IMR-90 (cell line): Measurements from ENCODE around the gene MEGF8. TPM values are rescaled to one million over a fixed set of nuclear protein-coding genes. Genes with fewer than 3 reads are reported as not detected.
A peak's percentile ranks its signal among the peaks of the same experiment; 100 is the strongest.

Experiments used
- ATAC-seq: fragments of 200-7000 bp; cut with Tn5 transposase; 2 replicates; pipeline ENCODE4 v1.9.1; 2020; ENCODE audit warnings: low read depth, mild to moderate bottlenecking, moderate library complexity
- BruUV-seq: library from RNA; stranded (reverse); fragments of 400-500 nt; replicated peaks from 2 replicates; lab custom pipeline; 2021; lab: Mats Ljungman, UMichigan
- CTCF ChIA-PET: fragments of 300-600 bp; formaldehyde crosslinking; extraction: SDS; loops from one replicate; lab custom pipeline; 2021; ENCODE audit warnings: antibody characterized with exemption; lab: Yijun Ruan, JAX
- POLR2A ChIA-PET: fragments of 300-600 bp; sonication (Branson Sonifier 250); formaldehyde crosslinking; loops from one replicate; lab custom pipeline; 2022; ENCODE audit warnings: antibody characterized with exemption; ENCODE audit not compliant: unreplicated experiment; lab: Charles Lee
- DNase-seq: peaks from one replicate; pipeline ENCODE4 v3.0.0; 2013
- H2AFZ ChIP-seq: replicated peaks from 2 replicates; pipeline ENCODE3; 2013; ENCODE audit warnings: low read length, mild to moderate bottlenecking; ENCODE audit not compliant: poor library complexity
- H2AK5ac ChIP-seq: 2 replicates; pipeline ENCODE4 v1.6.1; 2013; ENCODE audit warnings: low read depth, low read length, inconsistent platforms
- H2AK9ac ChIP-seq: replicated peaks from 2 replicates; pipeline ENCODE3; 2013; ENCODE audit warnings: mild to moderate bottlenecking, low read depth, low read length, moderate library complexity; ENCODE audit not compliant: poor library complexity
- H2BK120ac ChIP-seq: 2 replicates; pipeline ENCODE4 v1.6.1; 2013; ENCODE audit warnings: low read depth, low read length, inconsistent platforms
- H2BK15ac ChIP-seq: 3 replicates; pipeline ENCODE4 v1.6.1; 2013; ENCODE audit warnings: low read depth, low read length, inconsistent platforms
- H2BK20ac ChIP-seq: 2 replicates; pipeline ENCODE4 v1.6.1; 2013; ENCODE audit warnings: low read depth, mild to moderate bottlenecking, inconsistent platforms, low read length, moderate library complexity
- H2BK5ac ChIP-seq: 2 replicates; pipeline ENCODE4 v1.6.1; 2013; ENCODE audit warnings: mild to moderate bottlenecking, low read depth, low read length, inconsistent platforms; ENCODE audit not compliant: poor library complexity, severe bottlenecking
- H3K14ac ChIP-seq: replicated peaks from 2 replicates; pipeline ENCODE4 v1.6.1; 2013; ENCODE audit warnings: low read depth, low read length, inconsistent platforms
- H3K18ac ChIP-seq: 2 replicates; pipeline ENCODE4 v1.6.1; 2013; ENCODE audit warnings: low read depth, low read length, control low read depth
- H3K23ac ChIP-seq: 2 replicates; pipeline ENCODE4 v1.6.1; 2013; ENCODE audit warnings: low read depth, low read length, inconsistent platforms
- H3K27ac ChIP-seq: 2 replicates; pipeline ENCODE4 v1.5.1; 2013; ENCODE audit warnings: mild to moderate bottlenecking, control low read depth, low read length; ENCODE audit not compliant: insufficient read depth
- H3K27me3 ChIP-seq: 2 replicates; pipeline ENCODE4 v1.6.1; 2013; ENCODE audit warnings: low read length; ENCODE audit not compliant: control insufficient read depth, insufficient read depth
- H3K36me3 ChIP-seq: 2 replicates; pipeline ENCODE4 v1.6.1; 2013; ENCODE audit warnings: low read length, mixed read lengths; ENCODE audit not compliant: control insufficient read depth, insufficient read depth
- H3K4ac ChIP-seq: 2 replicates; pipeline ENCODE4 v1.6.1; 2013; ENCODE audit warnings: low read depth, low read length, inconsistent platforms
- H3K4me1 ChIP-seq: 2 replicates; pipeline ENCODE4 v1.6.1; 2013; ENCODE audit warnings: low read length, mixed read lengths; ENCODE audit not compliant: control insufficient read depth, insufficient read depth
- H3K4me2 ChIP-seq: 2 replicates; pipeline ENCODE4 v1.6.1; 2013; ENCODE audit warnings: low read depth, mild to moderate bottlenecking, control low read depth, low read length, moderate library complexity
- H3K4me3 ChIP-seq: 2 replicates; pipeline ENCODE4 v1.5.1; 2013; ENCODE audit warnings: low read depth, mild to moderate bottlenecking, control low read depth, low read length, moderate library complexity; ENCODE audit not compliant: insufficient read depth
- H3K56ac ChIP-seq: 2 replicates; pipeline ENCODE4 v1.6.1; 2013; ENCODE audit warnings: low read length, inconsistent platforms; ENCODE audit not compliant: insufficient read depth; ENCODE audit errors: extremely low read depth
- H3K79me1 ChIP-seq, 2 experiments: 2 replicates each; pipeline ENCODE4 v1.6.1; 2013; ENCODE audit warnings: low read length in 2 of 2, inconsistent platforms in 1 of 2, low read depth in 1 of 2
- H3K9ac ChIP-seq: 2 replicates; pipeline ENCODE4 v1.6.1; 2013; ENCODE audit warnings: low read depth, low read length, control low read depth
- H3K9me1 ChIP-seq: 2 replicates; pipeline ENCODE4 v1.6.1; 2013; ENCODE audit warnings: low read length, inconsistent platforms; ENCODE audit not compliant: insufficient read depth
- H3K9me3 ChIP-seq: 2 replicates; pipeline ENCODE4 v1.6.1; 2013; ENCODE audit warnings: low read length; ENCODE audit not compliant: control insufficient read depth, insufficient read depth
- H4K20me1 ChIP-seq: 2 replicates; pipeline ENCODE4 v1.6.1; 2013; ENCODE audit warnings: low read length, inconsistent platforms; ENCODE audit not compliant: insufficient read depth
- H4K5ac ChIP-seq: 2 replicates; pipeline ENCODE4 v1.6.1; 2013; ENCODE audit warnings: mild to moderate bottlenecking, low read depth, low read length, control low read depth
- H4K8ac ChIP-seq, 2 experiments: 2 replicates each; pipeline ENCODE4 v1.6.1; 2013; ENCODE audit warnings: low read depth in 2 of 2, low read length in 2 of 2, control low read depth in 1 of 2, inconsistent platforms in 1 of 2
- H4K91ac ChIP-seq: 2 replicates; pipeline ENCODE4 v1.6.1; 2013; ENCODE audit warnings: low read depth, low read length, inconsistent platforms; ENCODE audit not compliant: insufficient read depth
- BHLHE40 ChIP-seq: fragments of 150-350 bp; IDR thresholded peaks from 2 replicates; pipeline ENCODE4 v1.6.1; 2016; ENCODE audit warnings: mild to moderate bottlenecking, low read depth, low read length
- CEBPB ChIP-seq: IDR thresholded peaks from 2 replicates; pipeline ENCODE4 v1.6.1; 2012; ENCODE audit warnings: low read depth, low read length, improper control_type of control experiment
- CHD1 ChIP-seq: IDR thresholded peaks from 2 replicates; pipeline ENCODE4 v1.6.1; 2012; ENCODE audit warnings: low read depth, low read length, improper control_type of control experiment
- FOS ChIP-seq: fragments of 150-350 bp; IDR thresholded peaks from 2 replicates; pipeline ENCODE4 v1.6.1; 2016; ENCODE audit warnings: low read depth, low read length
- MAFK ChIP-seq: IDR thresholded peaks from 2 replicates; pipeline ENCODE4 v1.6.1; 2012; ENCODE audit warnings: low read depth, low read length, improper control_type of control experiment
- MAZ ChIP-seq: IDR thresholded peaks from 2 replicates; pipeline ENCODE4 v1.6.1; 2012; ENCODE audit warnings: low read depth, mild to moderate bottlenecking, low read length, improper control_type of control experiment, moderate library complexity, borderline replicate concordance
- MXI1 ChIP-seq: IDR thresholded peaks from 2 replicates; pipeline ENCODE4 v1.6.1; 2012; ENCODE audit warnings: low read depth, mild to moderate bottlenecking, low read length, moderate library complexity, borderline replicate concordance
- NFE2L2 ChIP-seq: fragments of 150-350 bp; IDR thresholded peaks from 2 replicates; pipeline ENCODE4 v1.6.1; 2016; ENCODE audit warnings: low read depth, mild to moderate bottlenecking, low read length
- POLR2A ChIP-seq: IDR thresholded peaks from 2 replicates; pipeline ENCODE4 v1.6.1; 2012; ENCODE audit warnings: mild to moderate bottlenecking, low read depth, low read length
- RAD21 ChIP-seq: IDR thresholded peaks from 2 replicates; pipeline ENCODE4 v1.6.1; 2012; ENCODE audit warnings: low read length, improper control_type of control experiment
- RCOR1 ChIP-seq: IDR thresholded peaks from 2 replicates; pipeline ENCODE4 v1.6.1; 2012; ENCODE audit warnings: mild to moderate bottlenecking, low read length, improper control_type of control experiment; ENCODE audit not compliant: insufficient replicate concordance
- RFX5 ChIP-seq: IDR thresholded peaks from 2 replicates; pipeline ENCODE4 v1.8.0; 2012; ENCODE audit warnings: low read depth, mild to moderate bottlenecking, low read length, moderate library complexity
- SMC3 ChIP-seq: fragments of 150-350 bp; IDR thresholded peaks from 2 replicates; pipeline ENCODE4 v1.6.1; 2016; ENCODE audit warnings: low read depth, mild to moderate bottlenecking, antibody characterized with exemption, low read length, moderate library complexity
- WGBS, 2 experiments: methylation state at CpG; one replicate each; pipeline versions ENCODE4 v1.1.5 to v1.1.7; 2013; ENCODE audit warnings: missing lambda C conversion rate in 2 of 2; ENCODE audit not compliant: insufficient read length in 1 of 2; ENCODE audit errors: extremely low coverage in 2 of 2; 5-methylcytosine and 5-hydroxymethylcytosine counted together
- dilution Hi-C: fragments of 300-500 bp; cut with HindIII; formaldehyde crosslinking; loops from one replicate; pipeline ENCODE4 v1.14.3; 2018; ENCODE audit warnings: low sequenced_read_pairs; ENCODE audit not compliant: unreplicated experiment
- in situ Hi-C: fragments of 300-500 bp; cut with MboI; formaldehyde crosslinking; loops from 3 replicates; pipeline ENCODE4 v1.14.3; 2019; ENCODE audit warnings: low sequenced_read_pairs, inconsistent platforms, mixed read lengths
- intact Hi-C: fragments of 100-400 bp; cut with micrococcal nuclease; formaldehyde crosslinking; loops from 2 replicates; pipeline ENCODE4 v1.10.0; 2022
- polyA plus RNA-seq, 3 experiments: library from polyadenylated mRNA; depleted of rRNA; stranded (reverse); fragments of >200 nt; gene quantifications; 2 replicates each; pipeline ENCODE4 v1.2.3, GENCODE V29; 2012; ENCODE audit warnings: low replicate concordance in 1 of 3
- total RNA-seq: library from RNA; depleted of rRNA; stranded (reverse); fragments of >200 nt; gene quantifications from 2 replicates; pipeline ENCODE4 v1.2.3, GENCODE V29; 2012
- TF ChIP-seq, protein P1 (sequence below): conservative IDR thresholded peaks from 2 replicates; pipeline ENCODE4 v1.5.1; 2012; ENCODE audit warnings: mild to moderate bottlenecking, low read depth, low read length, improper control_type of control experiment
- TF ChIP-seq, protein P2 (sequence below): fragments of 150-350 bp; IDR thresholded peaks from 2 replicates; pipeline ENCODE4 v1.6.1; 2017; ENCODE audit warnings: mild to moderate bottlenecking, antibody characterized with exemption, low read length, low read depth
- TF ChIP-seq, protein P3 (sequence below): fragments of 150-350 bp; IDR thresholded peaks from 2 replicates; pipeline ENCODE4 v1.6.1; 2016; ENCODE audit warnings: low read depth, mild to moderate bottlenecking, low read length, moderate library complexity, borderline replicate concordance

Gene MEGF8
- total and polyA plus RNA-seq, 2 of the 4 experiments (the other 2 are of a cell fraction): 2.3 to 12.5 TPM

DNA sequence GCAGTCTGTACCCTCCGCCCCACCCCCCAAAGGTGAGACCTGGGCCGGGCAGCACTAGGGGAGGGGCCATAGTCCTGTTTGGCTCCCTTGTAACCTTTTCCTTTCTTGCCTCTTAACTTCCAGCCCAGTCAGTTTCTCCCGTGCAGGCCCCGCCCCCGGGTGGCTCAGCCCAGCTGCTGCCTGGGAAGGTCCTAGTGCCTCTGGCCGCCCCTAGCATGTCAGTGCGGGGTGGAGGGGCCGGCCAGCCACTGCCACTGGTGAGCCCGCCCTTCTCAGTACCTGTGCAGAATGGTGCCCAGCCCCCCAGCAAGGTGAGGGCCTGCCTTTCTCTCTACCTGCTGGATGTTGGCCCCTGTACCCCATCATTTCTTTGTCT is 34.0 kb upstream of the MEGF8 start:
- Histone ChIP-seq H2BK120ac (no peak overlapping the region), H3K18ac (no peak overlapping the region), H2AK9ac (peak overlapping the region; percentile 7), H3K14ac (no peak overlapping the region), H3K27me3 (no peaks in the 10 kb centered on the region), H2BK5ac (no peak overlapping the region), H2BK20ac (no peak overlapping the region), H4K20me1 (peaks cover 14% of the 10 kb centered on the region), H2BK15ac (no peak overlapping the region), H3K4ac (no peak overlapping the region), H3K36me3 (peaks cover 78% of the 10 kb centered on the region), H3K4me1 (0 out of 2 replicates have a peak, but pooled peaks cover 2% of the 10 kb centered on the region), H3K56ac (no peak overlapping the region), H3K27ac (no peak overlapping the region), H3K9me3 (no peaks in the 10 kb centered on the region), H4K5ac (no peak overlapping the region), H3K9ac (no peak overlapping the region), H3K79me1 (peaks cover 9 to 19% of the 10 kb centered on the region in 2 experiments), H4K8ac (no peak overlapping the region), H4K91ac (no peak overlapping the region), H2AFZ (peak overlapping the region; percentile 58), H3K9me1 (no peaks in the 10 kb centered on the region), H3K4me3 (no peak overlapping the region), H2AK5ac (no peak overlapping the region), H3K23ac (no peak overlapping the region), H3K4me2 (no peak overlapping the region)
- no TSS peak for BruUV-seq
- in situ Hi-C loops: no loop called here
- 45% methylated on average over 6 of the region's 9 CpGs; no CpG with 5 or more reads in 1 of the 2 experiments for WGBS, 2 experiments
- intact Hi-C loops: no loop called here
- ChIA-PET POLR2A (no interaction called here), CTCF (no interaction called here)
- DNase-seq (no peak), ATAC-seq (no peak)
- TF ChIP-seq SMC3 (no peak), MXI1 (no peak), BHLHE40 (no peak), MAFK (no peak), RAD21 (no peak), CEBPB (no peak), RCOR1 (no peak), CHD1 (no peak), POLR2A (no peak), NFE2L2 (no peak), FOS (no peak), RFX5 (no peak), MAZ (no peak)
- TF ChIP-seq, protein P1, sequence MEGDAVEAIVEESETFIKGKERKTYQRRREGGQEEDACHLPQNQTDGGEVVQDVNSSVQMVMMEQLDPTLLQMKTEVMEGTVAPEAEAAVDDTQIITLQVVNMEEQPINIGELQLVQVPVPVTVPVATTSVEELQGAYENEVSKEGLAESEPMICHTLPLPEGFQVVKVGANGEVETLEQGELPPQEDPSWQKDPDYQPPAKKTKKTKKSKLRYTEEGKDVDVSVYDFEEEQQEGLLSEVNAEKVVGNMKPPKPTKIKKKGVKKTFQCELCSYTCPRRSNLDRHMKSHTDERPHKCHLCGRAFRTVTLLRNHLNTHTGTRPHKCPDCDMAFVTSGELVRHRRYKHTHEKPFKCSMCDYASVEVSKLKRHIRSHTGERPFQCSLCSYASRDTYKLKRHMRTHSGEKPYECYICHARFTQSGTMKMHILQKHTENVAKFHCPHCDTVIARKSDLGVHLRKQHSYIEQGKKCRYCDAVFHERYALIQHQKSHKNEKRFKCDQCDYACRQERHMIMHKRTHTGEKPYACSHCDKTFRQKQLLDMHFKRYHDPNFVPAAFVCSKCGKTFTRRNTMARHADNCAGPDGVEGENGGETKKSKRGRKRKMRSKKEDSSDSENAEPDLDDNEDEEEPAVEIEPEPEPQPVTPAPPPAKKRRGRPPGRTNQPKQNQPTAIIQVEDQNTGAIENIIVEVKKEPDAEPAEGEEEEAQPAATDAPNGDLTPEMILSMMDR: no peak
- TF ChIP-seq, protein P2, sequence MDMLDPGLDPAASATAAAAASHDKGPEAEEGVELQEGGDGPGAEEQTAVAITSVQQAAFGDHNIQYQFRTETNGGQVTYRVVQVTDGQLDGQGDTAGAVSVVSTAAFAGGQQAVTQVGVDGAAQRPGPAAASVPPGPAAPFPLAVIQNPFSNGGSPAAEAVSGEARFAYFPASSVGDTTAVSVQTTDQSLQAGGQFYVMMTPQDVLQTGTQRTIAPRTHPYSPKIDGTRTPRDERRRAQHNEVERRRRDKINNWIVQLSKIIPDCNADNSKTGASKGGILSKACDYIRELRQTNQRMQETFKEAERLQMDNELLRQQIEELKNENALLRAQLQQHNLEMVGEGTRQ: no peak
- TF ChIP-seq, protein P3, sequence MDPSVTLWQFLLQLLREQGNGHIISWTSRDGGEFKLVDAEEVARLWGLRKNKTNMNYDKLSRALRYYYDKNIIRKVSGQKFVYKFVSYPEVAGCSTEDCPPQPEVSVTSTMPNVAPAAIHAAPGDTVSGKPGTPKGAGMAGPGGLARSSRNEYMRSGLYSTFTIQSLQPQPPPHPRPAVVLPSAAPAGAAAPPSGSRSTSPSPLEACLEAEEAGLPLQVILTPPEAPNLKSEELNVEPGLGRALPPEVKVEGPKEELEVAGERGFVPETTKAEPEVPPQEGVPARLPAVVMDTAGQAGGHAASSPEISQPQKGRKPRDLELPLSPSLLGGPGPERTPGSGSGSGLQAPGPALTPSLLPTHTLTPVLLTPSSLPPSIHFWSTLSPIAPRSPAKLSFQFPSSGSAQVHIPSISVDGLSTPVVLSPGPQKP: no peak
- dilution Hi-C loops: no loop called here
